ENCODE results near the gene NME3. TPM values are rescaled to one million over a fixed set of nuclear protein-coding genes. Genes with fewer than 3 reads are reported as not detected.

Gene NME3
- total and polyA plus RNA-seq, 9 of the 15 experiments (the other 6 are each of a cell fraction or from before 2014, with no cell fraction given) = 0.68 to 76.3 (median 11.5) TPM

- TF ChIP-seq ZNF407 (IDR thresholded peaks at IDR 0.05; ENCODE audit: low read depth) = no peak
- no peak for TF ChIP-seq HNRNPH1 (optimal IDR thresholded peaks at IDR 0.05; ENCODE audit: low read depth, low read length)
- no peak for TF ChIP-seq ZBTB12 (CRISPR knock-in tag; IDR thresholded peaks at IDR 0.05)
- TF ChIP-seq PRPF4 (IDR thresholded peaks at IDR 0.05; ENCODE audit: insufficient read depth, low read depth, low read length, poor library complexity, severe bottlenecking) = no peak
- TF ChIP-seq MEIS2 (IDR thresholded peaks at IDR 0.05; ENCODE audit: partially characterized antibody) = peak; percentile 30
- no peak for TF ChIP-seq CEBPG (CRISPR knock-in tag; IDR thresholded peaks at IDR 0.05)
- no peak for TF ChIP-seq CEBPG (tag; conservative IDR thresholded peaks at IDR 0.05 in 1 of 2, IDR thresholded peaks at IDR 0.05 in 1 of 2)
- no peak for TF ChIP-seq PHF20 (IDR thresholded peaks at IDR 0.05; ENCODE audit: partially characterized antibody)
- no peak for TF ChIP-seq PHF8 (IDR thresholded peaks at IDR 0.05; ENCODE audit: borderline replicate concordance, low read length)
- TF ChIP-seq SMAD4 (CRISPR knock-in tag; conservative IDR thresholded peaks at IDR 0.05) = no peak
Observed at GRCh38 chr16:1812732-1813163, 41.4 kb upstream of the NME3 start (continued).
